Measurements from ENCODE around the gene PHF19. TPM values are rescaled to one million over a fixed set of nuclear protein-coding genes. Genes with fewer than 3 reads are reported as not detected.
A peak's percentile ranks its signal among the peaks of the same experiment; 100 is the strongest.

The PHF19 gene
- total RNA-seq, 1 donor from 2014 or later, result 86.2 TPM

GRCh38 chr9:120885457-120885856 is 8.5 kb upstream of the PHF19 start:
- no peak overlapping the region for H3K4me3 ChIP-seq (ENCODE audit: low read depth, low read length)
- TF ChIP-seq CTCF (conservative IDR thresholded peaks at IDR 0.05; ENCODE audit: low read depth, low read length), result no peak
- DNase-seq (ENCODE audit: low read depth), result no peak

GRCh38 chr9:120883608-120883996 is 6.6 kb upstream of the PHF19 start:
- no peak for DNase-seq (ENCODE audit: low read depth)
- TF ChIP-seq CTCF (conservative IDR thresholded peaks at IDR 0.05; ENCODE audit: low read depth, low read length), result no peak
- H3K4me3 ChIP-seq (ENCODE audit: low read depth, low read length), result no peak overlapping the region

GRCh38 chr9:120882935-120883607 is 6.1 kb upstream of the PHF19 start:
- TF ChIP-seq CTCF (conservative IDR thresholded peaks at IDR 0.05; ENCODE audit: low read depth, low read length), result no peak
- no peak overlapping the region for H3K4me3 ChIP-seq (ENCODE audit: low read depth, low read length)
- DNase-seq (ENCODE audit: low read depth), result no peak

GRCh38 chr9:120879446-120879845 is 2.5 kb upstream of the PHF19 start:
- TF ChIP-seq CTCF (conservative IDR thresholded peaks at IDR 0.05; ENCODE audit: low read depth, low read length), result no peak
- DNase-seq (ENCODE audit: low read depth), result no peak
- H3K4me3 ChIP-seq (ENCODE audit: low read depth, low read length), result no peak overlapping the region

GRCh38 chr9:120878188-120879130 is 1.5 kb upstream of the PHF19 start:
- TF ChIP-seq CTCF (conservative IDR thresholded peaks at IDR 0.05; ENCODE audit: low read depth, low read length), result no peak
- H3K4me3 ChIP-seq (ENCODE audit: low read depth, low read length), result no peak overlapping the region
- DNase-seq (ENCODE audit: low read depth), result no peak

GRCh38 chr9:120877276-120878034 is 467 bp upstream of the PHF19 start:
- no peak for DNase-seq (ENCODE audit: low read depth)
- H3K4me3 ChIP-seq (ENCODE audit: low read depth, low read length), result peak overlapping the region; percentile 76
- TF ChIP-seq CTCF (conservative IDR thresholded peaks at IDR 0.05; ENCODE audit: low read depth, low read length), result no peak

Measured in epithelial cell of proximal tubule (primary cell).